Type B pancreatic cell (in vitro differentiated cells): ENCODE results near the gene TGFBR3L. TPM values are rescaled to one million over a fixed set of nuclear protein-coding genes. Genes with fewer than 3 reads are reported as not detected.
"Not testable (repeated sequence)": the region's sequence is repeated elsewhere in the genome, so short reads cannot be mapped to it uniquely, and the experiment has no call there.

Experiments
- DNase-seq: peaks from one replicate; pipeline ENCODE4 v3.0.0; 2021; ENCODE audit warnings: mixed read lengths; ENCODE audit not compliant: unreplicated experiment; ENCODE audit errors: extremely low spot score
- H3K27ac Mint-ChIP-seq: 2 replicates; pipeline ENCODE4 v1.8.0; 2021; ENCODE audit warnings: mild to moderate bottlenecking, mixed read lengths
- H3K27me3 Mint-ChIP-seq: 2 replicates; pipeline ENCODE4 v1.8.0; 2021; ENCODE audit warnings: mixed read lengths
- H3K36me3 Mint-ChIP-seq: 2 replicates; pipeline ENCODE4 v1.8.0; 2021; ENCODE audit warnings: mixed read lengths
- H3K4me1 Mint-ChIP-seq: one replicate; pipeline ENCODE4 v1.8.0; 2021; ENCODE audit warnings: mixed read lengths; ENCODE audit not compliant: unreplicated experiment
- H3K4me3 Mint-ChIP-seq: 2 replicates; pipeline ENCODE4 v1.8.0; 2021; ENCODE audit warnings: mild to moderate bottlenecking, mixed read lengths
- H3K9me3 Mint-ChIP-seq: 2 replicates; pipeline ENCODE4 v1.8.0; 2021; ENCODE audit warnings: mixed read lengths
- CTCF ChIP-seq: fragments of 200-600 bp; sonication (generic); conservative IDR thresholded peaks from 2 replicates; pipeline ENCODE4 v1.5.0; 2021; ENCODE audit warnings: antibody characterized with exemption, mild to moderate bottlenecking
- total RNA-seq: library from RNA; stranded (reverse); gene quantifications from 2 replicates; pipeline ENCODE4 v1.2.1, GENCODE V29; 2021; ENCODE audit warnings: low replicate concordance

The TGFBR3L gene
- total RNA-seq, 1 donor from 2014 or later = 1.1 TPM

GRCh38 chr19:7915250-7916102 is 846 bp downstream of the TGFBR3L start:
- Mint-ChIP-seq H3K9me3 (no peaks in the 10 kb centered on the region), H3K27me3 (peaks cover 42% of the 10 kb centered on the region), H3K36me3 (peaks cover 4% of the 10 kb centered on the region), H3K4me1 (peaks cover 6% of the 10 kb centered on the region), H3K27ac (peak overlapping the region; percentile 50), H3K4me3 (peak overlapping the region; percentile 65)
- no peak for DNase-seq
- TF ChIP-seq CTCF = no peak

GRCh38 chr19:7916103-7916954 is 1.7 kb downstream of the TGFBR3L start:
- DNase-seq = no peak
- H3K9me3 Mint-ChIP-seq = no peaks in the 10 kb centered on the region
- no peak overlapping the region for H3K27ac Mint-ChIP-seq
- TF ChIP-seq CTCF = peak; percentile 11
- peak overlapping the region; percentile 65 for H3K4me3 Mint-ChIP-seq
- H3K4me1 Mint-ChIP-seq = peaks cover 12% of the 10 kb centered on the region
- H3K36me3 Mint-ChIP-seq = peaks cover 4% of the 10 kb centered on the region
- peaks cover 42% of the 10 kb centered on the region for H3K27me3 Mint-ChIP-seq

- H3K9me3 Mint-ChIP-seq = no peaks in the 10 kb centered on the region
- peaks cover 4% of the 10 kb centered on the region for H3K36me3 Mint-ChIP-seq
- TF ChIP-seq CTCF = no peak
- DNase-seq = no peak
- peak overlapping the region; percentile 56 for H3K27ac Mint-ChIP-seq
- peak overlapping the region; percentile 82 for H3K4me3 Mint-ChIP-seq
- peaks cover 42% of the 10 kb centered on the region for H3K27me3 Mint-ChIP-seq
- H3K4me1 Mint-ChIP-seq = peaks cover 13% of the 10 kb centered on the region
Observed at GRCh38 chr19:7916955-7917266, 2.3 kb downstream of the TGFBR3L start.

GRCh38 chr19:7917267-7918061 is 2.8 kb downstream of the TGFBR3L start:
- peak; percentile 70 for TF ChIP-seq CTCF

GRCh38 chr19:7918062-7918614 is 3.5 kb downstream of the TGFBR3L start:
- Mint-ChIP-seq H3K27me3 (peaks cover 42% of the 10 kb centered on the region), H3K4me3 (peak overlapping the region; percentile 75), H3K4me1 (peaks cover 13% of the 10 kb centered on the region), H3K27ac (peak overlapping the region; percentile 61)
- H3K36me3 Mint-ChIP-seq, H3K9me3 Mint-ChIP-seq, DNase-seq: not testable (repeated sequence)

More at GRCh38 chr19:7917267-7918061, 2.8 kb downstream of the TGFBR3L start:
- peaks cover 42% of the 10 kb centered on the region for H3K27me3 Mint-ChIP-seq
- H3K9me3 Mint-ChIP-seq = no peaks in the 10 kb centered on the region
- no peak for DNase-seq
- H3K27ac Mint-ChIP-seq = peak overlapping the region; percentile 61
- peaks cover 13% of the 10 kb centered on the region for H3K4me1 Mint-ChIP-seq
- peak overlapping the region; percentile 82 for H3K4me3 Mint-ChIP-seq
- H3K36me3 Mint-ChIP-seq = peaks cover 4% of the 10 kb centered on the region
